Cardiac muscle cell (in vitro differentiated cells and primary cell): Measurements from ENCODE around the gene DBET. TPM values are rescaled to one million over a fixed set of nuclear protein-coding genes. Genes with fewer than 3 reads are reported as not detected.
"Not testable (repeated sequence)": the region's sequence is repeated elsewhere in the genome, so short reads cannot be mapped to it uniquely, and the experiment has no call there.

Experiments
- DNase-seq, 2 donors: peaks; one replicate each; pipeline versions ENCODE4 v3.0.0 to v3.0.0-alpha.2; 2010 to 2017; ENCODE audit warnings: low read depth in 1 of 2, low spot score in 1 of 2
- H3K27ac ChIP-seq: fragments of 200-600 bp; sonication (generic); 2 replicates; pipeline ENCODE4 v1.5.1; 2016
- H3K27me3 ChIP-seq: fragments of 200-600 bp; sonication (generic); 2 replicates; pipeline ENCODE4 v1.6.0; 2016; ENCODE audit warnings: control low read depth
- H3K36me3 ChIP-seq: fragments of 200-600 bp; sonication (generic); 2 replicates; pipeline ENCODE4 v1.5.1; 2016; ENCODE audit warnings: control low read depth
- H3K4me1 ChIP-seq: fragments of 200-600 bp; sonication (generic); 2 replicates; pipeline ENCODE4 v1.8.1; 2017; ENCODE audit warnings: low read depth, mild to moderate bottlenecking, mixed run types
- H3K4me3 ChIP-seq: fragments of 200-600 bp; sonication (generic); 2 replicates; pipeline ENCODE4 v1.5.1; 2016; ENCODE audit warnings: mild to moderate bottlenecking
- H3K9me3 ChIP-seq: fragments of 200-600 bp; sonication (generic); 2 replicates; pipeline ENCODE4 v1.5.1; 2017; ENCODE audit warnings: low read depth, mild to moderate bottlenecking, control low read depth
- polyA plus RNA-seq: library from polyadenylated mRNA; unstranded; fragments of >200 nt; fragmentation: Nextera tagmentation; extraction: Ambion mirVana; gene quantifications from 2 replicates; pipeline ENCODE4 v1.2.1, GENCODE V29; 2016
- total RNA-seq: library from RNA; depleted of rRNA; stranded (reverse); fragments of >200 nt; gene quantifications from 2 replicates; pipeline ENCODE4 v1.2.3, GENCODE V29; 2016
- TF ChIP-seq, protein P1 (sequence below): IDR thresholded peaks from 2 replicates; pipeline ENCODE4 v1.5.1; 2012; ENCODE audit warnings: low read depth, mild to moderate bottlenecking, low read length

DBET gene
- total RNA-seq (not detected in 2 replicates), polyA plus RNA-seq (not detected in 2 replicates)

- DNase-seq, H3K9me3 ChIP-seq, H3K27me3 ChIP-seq, H3K36me3 ChIP-seq, H3K4me3 ChIP-seq, H3K27ac ChIP-seq, H3K4me1 ChIP-seq: not testable (repeated sequence)
Observed at GRCh38 chr4:190064342-190064741, at the start of gene DBET. Gene DBET, plus strand, starts transcription at chr4:190064502.

- peak overlapping the region; percentile 2 for H3K4me3 ChIP-seq
- TF ChIP-seq, protein P1, sequence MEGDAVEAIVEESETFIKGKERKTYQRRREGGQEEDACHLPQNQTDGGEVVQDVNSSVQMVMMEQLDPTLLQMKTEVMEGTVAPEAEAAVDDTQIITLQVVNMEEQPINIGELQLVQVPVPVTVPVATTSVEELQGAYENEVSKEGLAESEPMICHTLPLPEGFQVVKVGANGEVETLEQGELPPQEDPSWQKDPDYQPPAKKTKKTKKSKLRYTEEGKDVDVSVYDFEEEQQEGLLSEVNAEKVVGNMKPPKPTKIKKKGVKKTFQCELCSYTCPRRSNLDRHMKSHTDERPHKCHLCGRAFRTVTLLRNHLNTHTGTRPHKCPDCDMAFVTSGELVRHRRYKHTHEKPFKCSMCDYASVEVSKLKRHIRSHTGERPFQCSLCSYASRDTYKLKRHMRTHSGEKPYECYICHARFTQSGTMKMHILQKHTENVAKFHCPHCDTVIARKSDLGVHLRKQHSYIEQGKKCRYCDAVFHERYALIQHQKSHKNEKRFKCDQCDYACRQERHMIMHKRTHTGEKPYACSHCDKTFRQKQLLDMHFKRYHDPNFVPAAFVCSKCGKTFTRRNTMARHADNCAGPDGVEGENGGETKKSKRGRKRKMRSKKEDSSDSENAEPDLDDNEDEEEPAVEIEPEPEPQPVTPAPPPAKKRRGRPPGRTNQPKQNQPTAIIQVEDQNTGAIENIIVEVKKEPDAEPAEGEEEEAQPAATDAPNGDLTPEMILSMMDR = no peak
- DNase-seq = peak in 1 of 2 donors; percentile 47
Observed at GRCh38 chr4:190014771-190015537, 49.3 kb upstream of the DBET start.

DNA sequence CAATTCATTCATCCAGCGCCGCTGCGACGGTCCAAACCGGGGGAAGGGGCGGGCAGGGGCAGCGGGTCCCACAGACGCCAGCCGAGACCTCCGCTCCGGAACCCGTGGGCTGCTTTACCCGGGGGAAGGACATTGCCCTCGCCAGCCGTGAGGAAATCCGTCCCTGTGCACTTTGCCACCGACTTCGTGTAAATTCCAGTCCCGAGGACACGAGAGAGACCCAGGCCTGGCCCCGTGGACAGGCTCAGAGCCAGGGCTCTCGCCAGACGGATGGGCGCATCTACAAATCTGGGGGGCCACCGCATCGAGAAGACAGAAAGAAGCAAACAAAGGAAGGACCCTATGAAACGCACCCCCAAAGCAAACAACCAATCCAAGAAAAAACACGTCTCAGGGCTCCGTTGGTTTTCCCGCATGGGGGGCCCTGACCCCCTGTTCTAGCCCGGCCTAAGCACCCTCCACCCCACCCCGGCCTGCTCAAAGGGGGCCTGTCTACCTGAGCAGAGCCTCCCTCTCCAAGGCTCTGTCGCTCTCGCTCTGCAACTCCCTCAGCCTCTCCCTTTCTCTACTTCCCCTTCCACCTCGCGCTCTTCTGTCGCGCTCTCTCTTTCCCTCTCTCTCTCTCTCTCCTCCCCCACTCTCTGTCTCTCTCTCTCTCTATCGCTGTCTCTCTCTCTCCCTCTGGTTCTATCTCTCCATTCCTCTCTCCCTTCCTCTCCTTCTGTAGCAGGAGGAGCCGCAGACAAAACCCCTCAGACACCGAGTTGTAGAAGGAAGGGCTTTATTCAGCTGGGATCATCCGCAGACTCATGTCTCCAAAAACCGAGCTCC lies 48.5 kb upstream of the DBET start:
- H3K27me3 ChIP-seq = peaks cover 93% of the 10 kb centered on the region
- no peaks in the 10 kb centered on the region for H3K4me1 ChIP-seq
- TF ChIP-seq, protein P1 = no peak
- no peaks in the 10 kb centered on the region for H3K36me3 ChIP-seq
- DNase-seq = no peak
- H3K27ac ChIP-seq = no peak overlapping the region
- no peak overlapping the region for H3K4me3 ChIP-seq
- no peaks in the 10 kb centered on the region for H3K9me3 ChIP-seq

More at GRCh38 chr4:190014771-190015537, 49.3 kb upstream of the DBET start:
- Histone ChIP-seq H3K27ac (no peak overlapping the region), H3K9me3 (no peaks in the 10 kb centered on the region), H3K27me3 (peaks cover 85% of the 10 kb centered on the region), H3K36me3 (no peaks in the 10 kb centered on the region), H3K4me1 (no peaks in the 10 kb centered on the region)

- TF ChIP-seq, protein P1 = no peak
- no peaks in the 10 kb centered on the region for H3K4me1 ChIP-seq
- H3K27ac ChIP-seq = no peak overlapping the region
- no peaks in the 10 kb centered on the region for H3K9me3 ChIP-seq
- H3K36me3 ChIP-seq = no peaks in the 10 kb centered on the region
- H3K4me3 ChIP-seq = no peak overlapping the region
- no peak for DNase-seq
- H3K27me3 ChIP-seq = peaks cover 98% of the 10 kb centered on the region
Observed at GRCh38 chr4:190016369-190017289, 47.7 kb upstream of the DBET start.

DNA sequence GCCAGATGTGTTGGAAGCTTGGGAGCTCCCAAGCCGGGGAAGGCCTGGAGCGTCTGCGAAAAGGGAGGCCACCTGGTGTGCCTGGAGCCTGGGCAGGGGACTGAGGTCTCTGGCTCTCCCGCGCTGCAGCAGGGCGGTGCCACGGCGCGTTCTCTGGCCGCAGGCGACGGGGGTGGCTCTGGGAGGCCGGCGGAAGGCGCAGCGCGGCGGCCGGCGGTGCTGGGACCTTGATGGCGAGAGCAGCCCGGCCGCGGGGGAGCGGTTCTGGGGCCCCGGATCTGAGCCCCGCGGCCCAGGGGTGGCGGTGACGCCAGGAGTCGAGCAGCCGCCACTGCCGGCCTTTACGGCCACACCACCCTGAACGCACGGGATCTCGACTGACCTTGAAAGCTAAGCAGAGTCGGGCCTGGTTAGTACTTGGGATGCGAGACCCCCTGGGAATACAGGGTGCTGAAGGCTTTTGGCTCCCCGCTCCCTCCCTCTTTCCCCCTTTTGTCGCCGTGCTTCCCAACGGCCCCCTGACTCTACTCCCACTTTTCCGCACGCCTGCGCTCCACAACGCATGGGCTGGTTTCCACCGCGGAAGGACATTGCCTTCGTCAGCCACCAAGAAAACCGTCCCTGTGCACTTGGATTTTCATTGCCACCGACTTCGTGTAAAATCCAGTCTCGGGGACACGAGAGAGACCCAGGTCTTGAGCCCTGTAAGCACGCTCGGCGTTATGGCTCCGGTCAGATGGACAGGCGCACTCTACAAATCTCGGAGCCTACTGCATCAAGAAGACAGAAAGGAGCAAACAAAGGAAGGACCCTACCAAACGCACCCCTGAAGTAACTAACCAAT lies 46.7 kb upstream of the DBET start:
- TF ChIP-seq, protein P1 = no peak
- H3K27ac ChIP-seq = no peak overlapping the region
- no peaks in the 10 kb centered on the region for H3K36me3 ChIP-seq
- H3K4me1 ChIP-seq = no peaks in the 10 kb centered on the region
- no peak for DNase-seq
- no peak overlapping the region for H3K4me3 ChIP-seq
- no peaks in the 10 kb centered on the region for H3K9me3 ChIP-seq
- H3K27me3 ChIP-seq = peaks cover 97% of the 10 kb centered on the region
